M059J (cell line): Measurements from ENCODE around the gene ASH1L. TPM values are rescaled to one million over a fixed set of nuclear protein-coding genes. Genes with fewer than 3 reads are reported as not detected.
"Not testable (repeated sequence)": the region's sequence is repeated elsewhere in the genome, so short reads cannot be mapped to it uniquely, and the experiment has no call there.

ENCODE experiments used
- DNase-seq: peaks from one replicate; pipeline ENCODE4 v3.0.0-alpha.2; 2012; ENCODE audit warnings: low read depth
- total RNA-seq: library from RNA; depleted of rRNA; stranded (reverse); fragments of >200 nt; shearing (Covaris generic); gene quantifications from 2 replicates; pipeline ENCODE4 v1.2.3, GENCODE V29; 2014

ASH1L gene
- total RNA-seq, 1 experiment from 2014 or later = 23.4 TPM

- no peak for DNase-seq
Measured at GRCh38 chr1:155499263-155499662, 63.3 kb downstream of the ASH1L start.

- DNase-seq = not testable (repeated sequence)
Measured at GRCh38 chr1:155493595-155493994, 69.0 kb downstream of the ASH1L start.

GRCh38 chr1:155488419-155488818 is 74.2 kb downstream of the ASH1L start:
- DNase-seq = not testable (repeated sequence)

GRCh38 chr1:155487541-155487940 is 75.1 kb downstream of the ASH1L start:
- no peak for DNase-seq

GRCh38 chr1:155486952-155487351 is 75.7 kb downstream of the ASH1L start:
- not testable (repeated sequence) for DNase-seq

GRCh38 chr1:155485945-155486344 is 76.7 kb downstream of the ASH1L start:
- DNase-seq = no peak

GRCh38 chr1:155485222-155485621 is 77.4 kb downstream of the ASH1L start:
- DNase-seq = no peak

- peak; percentile 3 for DNase-seq
Measured at GRCh38 chr1:155481741-155482241, 80.8 kb downstream of the ASH1L start.

- peak; percentile 74 for DNase-seq
Measured at GRCh38 chr1:155479205-155479604, 83.4 kb downstream of the ASH1L start.

GRCh38 chr1:155478270-155478852 is 84.2 kb downstream of the ASH1L start:
- no peak for DNase-seq

GRCh38 chr1:155474146-155474545 is 88.5 kb downstream of the ASH1L start:
- DNase-seq = no peak

GRCh38 chr1:155473151-155473821 is 89.3 kb downstream of the ASH1L start:
- no peak for DNase-seq

- no peak for DNase-seq
Measured at GRCh38 chr1:155472491-155473083, 90.0 kb downstream of the ASH1L start.

GRCh38 chr1:155471891-155472290 is 90.7 kb downstream of the ASH1L start:
- no peak for DNase-seq

- no peak for DNase-seq
Measured at GRCh38 chr1:155471026-155471425, 91.6 kb downstream of the ASH1L start.

GRCh38 chr1:155466996-155467395 is 95.6 kb downstream of the ASH1L start:
- peak; percentile 82 for DNase-seq

- no peak for DNase-seq
Measured at GRCh38 chr1:155466617-155466972, 96.0 kb downstream of the ASH1L start.

GRCh38 chr1:155463865-155464650 is 98.5 kb downstream of the ASH1L start:
- peak; percentile 81 for DNase-seq

- DNase-seq = no peak
Measured at GRCh38 chr1:155458111-155458510, 104.5 kb downstream of the ASH1L start.

- DNase-seq = no peak
Measured at GRCh38 chr1:155457266-155457665, 105.3 kb downstream of the ASH1L start.

GRCh38 chr1:155455588-155456195 is 106.9 kb downstream of the ASH1L start:
- DNase-seq = peak; percentile 25

- no peak for DNase-seq
Measured at GRCh38 chr1:155454096-155454495, 108.5 kb downstream of the ASH1L start.
